ENCODE data around the gene CAPN13. TPM values are rescaled to one million over a fixed set of nuclear protein-coding genes. Genes with fewer than 3 reads are reported as not detected.

CAPN13 gene
- total RNA-seq, 2 experiments from 2014 or later, result not detected

- intact Hi-C loops (cut with micrococcal nuclease), result no loop called here
- no peak for DNase-seq
- Mint-ChIP-seq H3K36me3 (no peaks in the 10 kb centered on the region), H3K4me3 (no peak overlapping the region), H3K27ac (no peak overlapping the region), H3K27me3 (peaks cover 2% of the 10 kb centered on the region), H3K4me1 (ENCODE audit: low read depth) (no peaks in the 10 kb centered on the region), H3K9me3 (no peaks in the 10 kb centered on the region)
- CTCF ChIA-PET, result interaction anchor here (0.9 to 1.2 kb wide), 2 partner anchors 34 to 469 kb away, joined by 4 read pairs; no protein-coding TSS in a partner anchor
- POLR2A ChIA-PET, result no interaction called here
Observed at GRCh38 chr2:30677861-30678385, 129.3 kb downstream of the CAPN13 start.

GRCh38 chr2:30677231-30677630 is 130.0 kb downstream of the CAPN13 start:
- peaks cover 2% of the 10 kb centered on the region for H3K27me3 Mint-ChIP-seq
- H3K36me3 Mint-ChIP-seq, result no peaks in the 10 kb centered on the region
- intact Hi-C loops (cut with micrococcal nuclease), result no loop called here
- H3K27ac Mint-ChIP-seq, result no peak overlapping the region
- ChIA-PET CTCF (interaction anchor here (0.9 kb wide), 1 partner anchor 34 kb away, joined by 4 read pairs; no protein-coding TSS in a partner anchor), POLR2A (no interaction called here)
- H3K9me3 Mint-ChIP-seq, result no peaks in the 10 kb centered on the region
- H3K4me3 Mint-ChIP-seq, result no peak overlapping the region
- H3K4me1 Mint-ChIP-seq (ENCODE audit: low read depth), result no peaks in the 10 kb centered on the region
- DNase-seq, result no peak

GRCh38 chr2:30675758-30676157 is 131.5 kb downstream of the CAPN13 start:
- intact Hi-C loops (cut with micrococcal nuclease), result no loop called here
- CTCF ChIA-PET, result no interaction called here

GRCh38 chr2:30673127-30673526 is 134.1 kb downstream of the CAPN13 start:
- intact Hi-C loops (cut with micrococcal nuclease), result no loop called here

More at GRCh38 chr2:30675758-30676157, 131.5 kb downstream of the CAPN13 start:
- Mint-ChIP-seq H3K36me3 (no peaks in the 10 kb centered on the region), H3K4me1 (ENCODE audit: low read depth) (no peaks in the 10 kb centered on the region), H3K27me3 (peaks cover 5% of the 10 kb centered on the region), H3K27ac (no peak overlapping the region), H3K4me3 (no peak overlapping the region), H3K9me3 (peaks cover 2% of the 10 kb centered on the region)
- POLR2A ChIA-PET, result no interaction called here
- no peak for DNase-seq

More at GRCh38 chr2:30673127-30673526, 134.1 kb downstream of the CAPN13 start:
- peaks cover 22% of the 10 kb centered on the region for H3K9me3 Mint-ChIP-seq
- CTCF ChIA-PET, result no interaction called here
- H3K27me3 Mint-ChIP-seq, result peaks cover 6% of the 10 kb centered on the region
- H3K27ac Mint-ChIP-seq, result no peak overlapping the region
- H3K4me1 Mint-ChIP-seq (ENCODE audit: low read depth), result no peaks in the 10 kb centered on the region
- POLR2A ChIA-PET, result no interaction called here
- H3K4me3 Mint-ChIP-seq, result no peak overlapping the region
- no peak for DNase-seq
- H3K36me3 Mint-ChIP-seq, result peaks cover 7% of the 10 kb centered on the region

Measured in activated CD4-positive, alpha-beta memory T cell treated with anti-CD3 and anti-CD28 coated beads for 36 hours (primary cell).